ENCODE results near the gene SMIM29. TPM values are rescaled to one million over a fixed set of nuclear protein-coding genes. Genes with fewer than 3 reads are reported as not detected.
A peak's percentile ranks its signal among the peaks of the same experiment; 100 is the strongest.

Gene SMIM29
- total RNA-seq, 2 experiments from 2014 or later, result 22.0 to 23.9 TPM

GRCh38 chr6:34231566-34232336 lies 17.1 kb downstream of the SMIM29 start:
- DNase-seq (no peak), ATAC-seq (ENCODE audit: poor library complexity) (no peak)
- no peaks in the 10 kb centered on the region for H3K9me3 Mint-ChIP-seq
- Histone ChIP-seq H3K27me3 (ENCODE audit: control insufficient read depth in 1 of 2, insufficient read depth in 2 of 2, low read length in 2 of 2) (no peaks in the 10 kb centered on the region), H3K4me3 (ENCODE audit: low read length) (no peak overlapping the region), H3K36me3 (ENCODE audit: insufficient read depth, low read length) (no peaks in the 10 kb centered on the region), H3K27ac (ENCODE audit: low read depth in 1 of 2, low read length in 2 of 2) (no peak overlapping the region), H3K4me1 (ENCODE audit: insufficient read depth, low read length) (peaks cover 15% of the 10 kb centered on the region), H3K9me3 (ENCODE audit: control insufficient read depth in 1 of 2, insufficient read depth in 1 of 2, low read length in 2 of 2) (no peaks in the 10 kb centered on the region)
- no peaks in the 10 kb centered on the region for H3K27me3 Mint-ChIP-seq
- POLR2A ChIA-PET, result interaction anchor here (2.6 kb wide), 1 partner anchor 8 kb away, joined by 20 read pairs; no protein-coding TSS in a partner anchor
- TF ChIP-seq CTCF (IDR thresholded peaks at IDR 0.05), result no peak
- peaks cover 9% of the 10 kb centered on the region for H3K36me3 Mint-ChIP-seq (ENCODE audit: low read depth)
- H3K4me3 Mint-ChIP-seq, result peak overlapping the region; percentile 42
- H3K4me1 Mint-ChIP-seq (ENCODE audit: low read depth), result peaks cover 15% of the 10 kb centered on the region
- H3K27ac Mint-ChIP-seq, result no peak overlapping the region
- intact Hi-C loops (cut with DNase I, micrococcal nuclease), result loop anchor here in 1 of 2 experiments (10.0 kb wide), 1 partner anchor 797 kb away; no protein-coding TSS in a partner anchor
- CTCF ChIA-PET, result interaction anchor here (1.2 to 1.4 kb wide), 2 partner anchors 8 to 12 kb away, joined by 3 read pairs; no protein-coding TSS in a partner anchor

GRCh38 chr6:34230653-34231371 lies 18.0 kb downstream of the SMIM29 start:
- Mint-ChIP-seq H3K4me3 (peak overlapping the region; percentile 67), H3K27me3 (no peaks in the 10 kb centered on the region), H3K4me1 (ENCODE audit: low read depth) (peaks cover 10% of the 10 kb centered on the region), H3K27ac (no peak overlapping the region), H3K9me3 (no peaks in the 10 kb centered on the region), H3K36me3 (ENCODE audit: low read depth) (peaks cover under 1% of the 10 kb centered on the region)
- H3K4me1 ChIP-seq (ENCODE audit: insufficient read depth, low read length), result peaks cover 8% of the 10 kb centered on the region
- H3K27ac ChIP-seq (ENCODE audit: low read depth in 1 of 2, low read length in 2 of 2), result no peak overlapping the region
- H3K9me3 ChIP-seq (ENCODE audit: control insufficient read depth in 1 of 2, insufficient read depth in 1 of 2, low read length in 2 of 2), result no peaks in the 10 kb centered on the region
- ATAC-seq (ENCODE audit: poor library complexity), result no peak
- intact Hi-C loops (cut with DNase I, micrococcal nuclease), result loop anchor here in 1 of 2 experiments (10.0 kb wide), 1 partner anchor 796 kb away; no protein-coding TSS in a partner anchor
- no peak for DNase-seq
- no peak overlapping the region for H3K4me3 ChIP-seq (ENCODE audit: low read length)
- CTCF ChIA-PET, result no interaction called here
- no peaks in the 10 kb centered on the region for H3K36me3 ChIP-seq (ENCODE audit: insufficient read depth, low read length)
- POLR2A ChIA-PET, result no interaction called here
- no peaks in the 10 kb centered on the region for H3K27me3 ChIP-seq (ENCODE audit: control insufficient read depth in 1 of 2, insufficient read depth in 2 of 2, low read length in 2 of 2)
- no peak for TF ChIP-seq CTCF (IDR thresholded peaks at IDR 0.05)

- ChIA-PET CTCF (no interaction called here), POLR2A (no interaction called here)
- no peaks in the 10 kb centered on the region for H3K27me3 Mint-ChIP-seq
- no peak for TF ChIP-seq CTCF (IDR thresholded peaks at IDR 0.05)
- H3K27ac Mint-ChIP-seq, result peak overlapping the region; percentile 24
- H3K36me3 ChIP-seq (ENCODE audit: insufficient read depth, low read length), result no peaks in the 10 kb centered on the region
- H3K27ac ChIP-seq (ENCODE audit: low read depth in 1 of 2, low read length in 2 of 2), result no peak overlapping the region
- H3K9me3 Mint-ChIP-seq, result no peaks in the 10 kb centered on the region
- DNase-seq (no peak), ATAC-seq (ENCODE audit: poor library complexity) (no peak)
- intact Hi-C loops (cut with DNase I, micrococcal nuclease), result loop anchor here in 1 of 2 experiments (10.0 kb wide), 1 partner anchor 795 kb away; no protein-coding TSS in a partner anchor
- H3K4me3 Mint-ChIP-seq, result no peak overlapping the region
- H3K36me3 Mint-ChIP-seq (ENCODE audit: low read depth), result no peaks in the 10 kb centered on the region
- no peaks in the 10 kb centered on the region for H3K9me3 ChIP-seq (ENCODE audit: control insufficient read depth in 1 of 2, insufficient read depth in 1 of 2, low read length in 2 of 2)
- H3K4me3 ChIP-seq (ENCODE audit: low read length), result no peak overlapping the region
- peaks cover 4% of the 10 kb centered on the region for H3K4me1 ChIP-seq (ENCODE audit: insufficient read depth, low read length)
- no peaks in the 10 kb centered on the region for H3K27me3 ChIP-seq (ENCODE audit: control insufficient read depth in 1 of 2, insufficient read depth in 2 of 2, low read length in 2 of 2)
- peaks cover 8% of the 10 kb centered on the region for H3K4me1 Mint-ChIP-seq (ENCODE audit: low read depth)
These were observed 18.9 kb downstream of the SMIM29 start for GRCh38 chr6:34229877-34230276.

Measured in CD4-positive, alpha-beta T cell (primary cell).